GM12878 (cell line): ENCODE measurements around the gene RESP18. TPM values are rescaled to one million over a fixed set of nuclear protein-coding genes. Genes with fewer than 3 reads are reported as not detected.

Experiments
- ATAC-seq: fragments of 200-7000 bp; cut with Tn5 transposase; 3 replicates; pipeline ENCODE4 v1.9.1; 2020; ENCODE audit warnings: mild to moderate bottlenecking, moderate library complexity
- BruUV-seq: library from RNA; stranded (reverse); fragments of 400-500 nt; replicated peaks from 2 replicates; lab custom pipeline; 2021; lab: Mats Ljungman, UMichigan
- CTCF ChIA-PET: fragments of 300-600 bp; sonication (Branson Sonifier 250); formaldehyde crosslinking; extraction: SDS; loops from one replicate; lab custom pipeline; 2021; ENCODE audit warnings: inconsistent platforms; lab: Yijun Ruan, JAX
- POLR2A ChIA-PET: fragments of 350-600 bp; formaldehyde crosslinking; extraction: SDS; loops from one replicate; lab custom pipeline; 2021; ENCODE audit warnings: inconsistent platforms; lab: Charles Lee
- RAD21 ChIA-PET: fragments of 300-600 bp; sonication (Branson Sonifier 250); formaldehyde crosslinking; loops from one replicate; lab custom pipeline; 2023; ENCODE audit warnings: antibody characterized with exemption; ENCODE audit not compliant: unreplicated experiment; lab: Charles Lee
- SMC1A ChIA-PET: fragments of 300-600 bp; sonication (Branson Sonifier 250); formaldehyde crosslinking; loops from one replicate; lab custom pipeline; 2023; ENCODE audit not compliant: unreplicated experiment, uncharacterized antibody; lab: Charles Lee
- DNase-seq: peaks from one replicate; pipeline ENCODE4 v3.0.0-alpha.2; 2011; ENCODE audit warnings: low read depth, low spot score
- FAIRE-seq: peaks from 3 replicates; lab custom pipeline; 2011; peaks lifted over from hg19 to GRCh38; lab: Jason Lieb, UNC
- H2AFZ ChIP-seq: 2 replicates; pipeline ENCODE4 v1.6.0; 2011; ENCODE audit warnings: low read depth, low read length, control low read depth; ENCODE audit not compliant: control insufficient read depth
- H3K27ac ChIP-seq: 2 replicates; pipeline ENCODE4 v1.5.1; 2011; ENCODE audit warnings: control low read depth; ENCODE audit not compliant: control insufficient read depth, insufficient read depth
- H3K27me3 ChIP-seq, 2 experiments: replicated peaks in 1 of 2; 2 replicates each; pipeline versions ENCODE4 v1.6.0 to v1.6.1; 2011; ENCODE audit warnings: low read length in 1 of 2; ENCODE audit not compliant: control insufficient read depth in 2 of 2, insufficient read depth in 2 of 2
- H3K36me3 ChIP-seq, 2 experiments: 2 replicates each; pipeline ENCODE4 v1.5.1; 2011; ENCODE audit warnings: low read length in 1 of 2; ENCODE audit not compliant: control insufficient read depth in 2 of 2, insufficient read depth in 2 of 2
- H3K4me1 ChIP-seq: 2 replicates; pipeline ENCODE4 v1.6.1; 2011; ENCODE audit warnings: mild to moderate bottlenecking, low read length, moderate library complexity, mixed read lengths; ENCODE audit not compliant: control insufficient read depth, insufficient read depth
- H3K4me2 ChIP-seq: 2 replicates; pipeline ENCODE4 v1.6.0; 2011; ENCODE audit warnings: control low read depth; ENCODE audit not compliant: control insufficient read depth, insufficient read depth
- H3K4me3 ChIP-seq: fragments of 200-600 bp; sonication (generic); 2 replicates; pipeline ENCODE4 v1.5.1; 2016
- H3K79me2 ChIP-seq: 2 replicates; pipeline ENCODE4 v1.6.0; 2011; ENCODE audit warnings: low read length; ENCODE audit not compliant: control insufficient read depth, insufficient read depth
- H3K9ac ChIP-seq: 2 replicates; pipeline ENCODE4 v1.8.0; 2011; ENCODE audit warnings: low read length, control low read depth, mixed read lengths; ENCODE audit not compliant: control insufficient read depth, insufficient read depth
- H3K9me3 ChIP-seq: replicated peaks from 3 replicates; pipeline ENCODE4 v1.5.1; 2011; ENCODE audit warnings: mild to moderate bottlenecking, low read length; ENCODE audit not compliant: control insufficient read depth, insufficient read depth
- H4K20me1 ChIP-seq: 2 replicates; pipeline ENCODE4 v1.6.0; 2011; ENCODE audit not compliant: control insufficient read depth, insufficient read depth
- BACH1 ChIP-seq: fragments of 450-650 bp; IDR thresholded peaks from 2 replicates; pipeline ENCODE4 v1.6.1; 2017; ENCODE audit warnings: mild to moderate bottlenecking, borderline replicate concordance
- JUNB ChIP-seq: IDR thresholded peaks from 2 replicates; pipeline ENCODE4 v1.6.1; 2016; ENCODE audit warnings: antibody characterized with exemption, mild to moderate bottlenecking
- NRF1 ChIP-seq: conservative IDR thresholded peaks from 2 replicates; pipeline ENCODE4 v1.6.1; 2011; ENCODE audit warnings: mild to moderate bottlenecking, low read depth, low read length, improper control_type of control experiment
- PKNOX1 ChIP-seq: fragments of 450-650 bp; IDR thresholded peaks from 2 replicates; pipeline ENCODE4 v1.6.1; 2016; ENCODE audit warnings: mild to moderate bottlenecking
- POU2F2 ChIP-seq: IDR thresholded peaks from 3 replicates; pipeline ENCODE4 v1.6.1; 2011; ENCODE audit warnings: low read depth, mild to moderate bottlenecking, low read length, borderline replicate concordance
- USF1 ChIP-seq: IDR thresholded peaks from 2 replicates; pipeline ENCODE4 v1.6.1; 2011; ENCODE audit warnings: borderline replicate concordance, low read depth, mild to moderate bottlenecking, moderate library complexity, mixed read lengths, low read length; ENCODE audit not compliant: insufficient read depth; ENCODE audit errors: extremely low read length
- WGBS: methylation state at CpG from one replicate; pipeline ENCODE4 v1.1.6; 2016; ENCODE audit warnings: low lambda C conversion rate; ENCODE audit not compliant: insufficient replicate concordance, insufficient coverage; ENCODE audit errors: missing lambda C conversion rate; 5-methylcytosine and 5-hydroxymethylcytosine counted together
- in situ Hi-C: fragments of 300-500 bp; cut with MboI; formaldehyde crosslinking; loops from 9 replicates; pipeline ENCODE4 v1.14.3; 2018; ENCODE audit warnings: mixed read lengths
- intact Hi-C: fragments of 100-400 bp; cut with micrococcal nuclease; formaldehyde crosslinking; loops from one replicate; pipeline ENCODE4 v1.14.2; 2022; ENCODE audit not compliant: unreplicated experiment
- polyA plus RNA-seq, 11 experiments: library from polyadenylated mRNA; depleted of rRNA in 4 of 11; unstranded in 6 of 11; stranded (reverse) in 5 of 11; fragments of >200 nt; fragmentation: Nextera tagmentation in 4 of 11; fragmentation: Illumina TruSeq in 1 of 11; extraction: Ambion mirVana in 4 of 11; extraction: Trizol in 1 of 11; gene quantifications; 1 replicate in 1 of 11; 2 replicates in 10 of 11; pipeline versions ENCODE4 v1.2.1 to v1.2.3, GENCODE V29; 2011 to 2016; ENCODE audit warnings: inconsistent platforms in 2 of 11, missing spikeins in 2 of 11, low read depth in 1 of 11
- total RNA-seq, 4 experiments: library from RNA; depleted of rRNA in 3 of 4; stranded (reverse); fragments of >200 nt in 3 of 4; fragmentation: Illumina TruSeq in 1 of 4; extraction: Trizol in 1 of 4; gene quantifications; 2 replicates each; pipeline versions ENCODE4 v1.2.1 to v1.2.3, GENCODE V29; 2013 to 2021

RESP18 gene
- total and polyA plus RNA-seq, 10 of the 15 experiments (the other 5 are each of a cell fraction or from before 2014, with no cell fraction given), result not detected

- intact Hi-C loops, result loop anchor here (5.0 kb wide), 2 partner anchors 120 to 240 kb away; partner anchors contain the start of genes CNPPD1 and RETREG2
- no TSS peak for BruUV-seq
- Histone ChIP-seq H3K79me2 (no peaks in the 10 kb centered on the region), H3K27ac (no peak overlapping the region), H3K4me1 (peaks cover 8% of the 10 kb centered on the region), H3K27me3 (peaks cover 0 to 6% of the 10 kb centered on the region in 2 experiments; a peak in 1 of 4 replicates), H4K20me1 (no peaks in the 10 kb centered on the region), H2AFZ (no peak overlapping the region), H3K9ac (no peak overlapping the region), H3K9me3 (no peaks in the 10 kb centered on the region), H3K36me3 (no peaks in the 10 kb centered on the region), H3K4me2 (no peak overlapping the region), H3K4me3 (no peak overlapping the region)
- no peak for FAIRE-seq
- CTCF ChIA-PET, result interaction anchor here (0.8 to 10.9 kb wide), 11 partner anchors 16 to 223 kb away, joined by 3 to 257 read pairs (median 21); partner anchors contain the start of genes CNPPD1, DNAJB2, NHEJ1 and SLC23A3
- in situ Hi-C loops, result loop anchor here (5.0 kb wide), 2 partner anchors 140 to 240 kb away; no protein-coding TSS in a partner anchor
- TF ChIP-seq USF1 (no peak), PKNOX1 (no peak), BACH1 (no peak), POU2F2 (no peak), JUNB (no peak), NRF1 (no peak)
- DNase-seq, result no peak
- WGBS, result 75% methylated on average over 21 of the region's 25 CpGs
- SMC1A ChIA-PET, result interaction anchor here (2.0 to 5.8 kb wide), 2 partner anchors 139 to 143 kb away, joined by 9 to 36 read pairs; partner anchors contain the start of gene NHEJ1
- RAD21 ChIA-PET, result interaction anchor here (0.9 to 6.5 kb wide), 4 partner anchors 18 to 138 kb away, joined by 4 to 78 read pairs (median 28); partner anchors contain the start of genes DNAJB2, NHEJ1 and SLC23A3
- ATAC-seq, result no peak
- POLR2A ChIA-PET, result interaction anchor here (2.6 kb wide), 1 partner anchor 18 kb away, joined by 50 read pairs; the partner anchor contains the start of gene DNAJB2
These were observed 35.7 kb downstream of the RESP18 start for GRCh38 chr2:219296631-219297391.
